CD14-positive monocyte (primary cell): Measurements from ENCODE around the gene WWOX. TPM values are rescaled to one million over a fixed set of nuclear protein-coding genes. Genes with fewer than 3 reads are reported as not detected.

Experiments used
- DNase-seq, 3 donors: peaks; one replicate each; pipeline ENCODE4 v3.0.0-alpha.2; 2011 to 2022
- H2AFZ ChIP-seq: 2 replicates; pipeline ENCODE4 v1.6.0; 2012; ENCODE audit warnings: mild to moderate bottlenecking, low read depth, low read length, inconsistent platforms; ENCODE audit not compliant: insufficient read depth, poor library complexity, severe bottlenecking
- H3K27ac ChIP-seq, 2 donors: 1 replicate in 1 of 2; 2 replicates in 1 of 2; pipeline ENCODE4 v1.5.1; 2012 to 2013; ENCODE audit warnings: low read length in 2 of 2, control low read depth in 1 of 2, inconsistent platforms in 1 of 2, low read depth in 1 of 2, mild to moderate bottlenecking in 1 of 2
- H3K27me3 ChIP-seq, 2 donors: one replicate each; pipeline versions ENCODE4 v1.6.0 to v1.6.1; 2011 to 2013; ENCODE audit warnings: low read length in 2 of 2; ENCODE audit not compliant: control insufficient read depth in 2 of 2, insufficient read depth in 2 of 2
- H3K36me3 ChIP-seq, 2 donors: replicated peaks in 1 of 2; 1 replicate in 1 of 2; 2 replicates in 1 of 2; pipeline versions ENCODE4 v1.5.1 to v1.6.1; 2012 to 2013; ENCODE audit warnings: low read length in 2 of 2, control low read depth in 1 of 2, inconsistent platforms in 1 of 2, mild to moderate bottlenecking in 1 of 2; ENCODE audit not compliant: insufficient read depth in 2 of 2, control insufficient read depth in 1 of 2
- H3K4me1 ChIP-seq, 2 donors: 1 replicate in 1 of 2; 2 replicates in 1 of 2; pipeline versions ENCODE4 v1.5.1 to v1.6.1; 2012 to 2013; ENCODE audit warnings: low read length in 2 of 2, control low read depth in 1 of 2, inconsistent platforms in 1 of 2, mild to moderate bottlenecking in 1 of 2, moderate library complexity in 1 of 2; ENCODE audit not compliant: insufficient read depth in 2 of 2, control insufficient read depth in 1 of 2
- H3K4me2 ChIP-seq: replicated peaks from 2 replicates; pipeline ENCODE3; 2012; ENCODE audit warnings: low read length, moderate library complexity, mild to moderate bottlenecking; ENCODE audit not compliant: poor library complexity, severe bottlenecking; ENCODE audit errors: extremely low read depth
- H3K4me3 ChIP-seq, 3 experiments: fragments of 200-600 bp in 1 of 3; sonication (generic) in 1 of 3; replicated peaks in 1 of 3; 1 replicate in 2 of 3; 2 replicates in 1 of 3; pipeline ENCODE4 v1.5.1; 2011 to 2013; ENCODE audit warnings: low read length in 3 of 3, mild to moderate bottlenecking in 3 of 3, control low read depth in 2 of 3, low read depth in 2 of 3, inconsistent platforms in 1 of 3, moderate library complexity in 1 of 3
- H3K79me2 ChIP-seq: 2 replicates; pipeline ENCODE4 v1.6.0; 2012; ENCODE audit warnings: mild to moderate bottlenecking, control low read depth, inconsistent platforms, low read length, moderate library complexity; ENCODE audit not compliant: insufficient read depth
- H3K9ac ChIP-seq: 2 replicates; pipeline ENCODE4 v1.6.0; 2017; ENCODE audit warnings: low read length, mild to moderate bottlenecking; ENCODE audit not compliant: insufficient read depth, poor library complexity, severe bottlenecking
- H3K9me3 ChIP-seq, 2 donors: replicated peaks in 1 of 2; 1 replicate in 1 of 2; 2 replicates in 1 of 2; pipeline versions ENCODE4 v1.5.1 to v1.6.1; 2012 to 2013; ENCODE audit warnings: low read length in 2 of 2, control low read depth in 1 of 2; ENCODE audit not compliant: control insufficient read depth in 1 of 2, insufficient read depth in 1 of 2
- H4K20me1 ChIP-seq: 2 replicates; pipeline ENCODE4 v1.6.0; 2012; ENCODE audit warnings: mild to moderate bottlenecking, low read length, control low read depth, moderate library complexity; ENCODE audit not compliant: insufficient read depth
- H3K27ac Mint-ChIP-seq, 7 donors: one replicate each; pipeline ENCODE4 v1.8.0; 2020; ENCODE audit warnings: mild to moderate bottlenecking in 7 of 7, mixed read lengths in 7 of 7, moderate library complexity in 6 of 7, inconsistent platforms in 2 of 7
- H3K27me3 Mint-ChIP-seq, 3 donors: one replicate each; pipeline ENCODE4 v1.8.0; 2021 to 2022; ENCODE audit warnings: low read depth in 3 of 3, mild to moderate bottlenecking in 3 of 3, mixed read lengths in 3 of 3, moderate library complexity in 3 of 3, inconsistent platforms in 1 of 3
- H3K36me3 Mint-ChIP-seq, 2 donors: one replicate each; pipeline ENCODE4 v1.8.0; 2020; ENCODE audit warnings: mixed read lengths in 2 of 2, inconsistent platforms in 1 of 2, mild to moderate bottlenecking in 1 of 2
- H3K4me1 Mint-ChIP-seq: one replicate; pipeline ENCODE4 v1.8.0; 2020; ENCODE audit warnings: mild to moderate bottlenecking, mixed read lengths
- H3K4me3 Mint-ChIP-seq, 2 donors: one replicate each; pipeline ENCODE4 v1.8.0; 2020; ENCODE audit warnings: mild to moderate bottlenecking in 2 of 2, mixed read lengths in 2 of 2, moderate library complexity in 1 of 2
- H3K9me3 Mint-ChIP-seq, 7 donors: one replicate each; pipeline ENCODE4 v1.8.0; 2020 to 2022; ENCODE audit warnings: mixed read lengths in 7 of 7, mild to moderate bottlenecking in 6 of 7, moderate library complexity in 6 of 7, inconsistent platforms in 2 of 7
- CTCF ChIP-seq: fragments of 200-600 bp; IDR thresholded peaks from one replicate; pipeline ENCODE4 v1.8.0; 2022; ENCODE audit warnings: antibody characterized with exemption, mild to moderate bottlenecking
- WGBS: methylation state at CpG from one replicate; pipeline ENCODE4 v1.1.5; 2013; ENCODE audit warnings: missing lambda C conversion rate; ENCODE audit not compliant: insufficient coverage; 5-methylcytosine and 5-hydroxymethylcytosine counted together
- intact Hi-C, 2 donors: fragments of 100-400 bp; cut with micrococcal nuclease; formaldehyde crosslinking; loops; one replicate each; pipeline versions ENCODE4 v1.15.0 to v1.15.1; 2023
- polyA plus RNA-seq, 3 donors: library from polyadenylated mRNA; depleted of rRNA in 1 of 3; unstranded in 2 of 3; stranded (reverse) in 1 of 3; fragments of 300-500 nt in 2 of 3; fragments of >200 nt in 1 of 3; fragmentation: Illumina TruSeq in 2 of 3; gene quantifications; 1 replicate in 2 of 3; 2 replicates in 1 of 3; pipeline ENCODE4 v1.2.3, GENCODE V29; 2012 to 2021

WWOX gene
- polyA plus RNA-seq, 3 donors, result 4.0 to 7.0 (median 6.3) TPM

GRCh38 chr16:78529881-78530280, 430.4 kb downstream of the WWOX start:
- no peaks in the 10 kb centered on the region for H3K27me3 ChIP-seq

GRCh38 chr16:78530283-78530682, 430.8 kb downstream of the WWOX start:
- no peak for TF ChIP-seq CTCF
- no peaks in the 10 kb centered on the region for H4K20me1 ChIP-seq
- Mint-ChIP-seq H3K36me3 (no peaks in the 10 kb centered on the region), H3K9me3 (peaks cover 0 to 5% (median 1%) of the 10 kb centered on the region in 7 donors), H3K4me1 (no peaks in the 10 kb centered on the region), H3K27ac (no peak overlapping the region), H3K27me3 (peaks cover 0 to 4% (median 0%) of the 10 kb centered on the region in 3 donors), H3K4me3 (no peak overlapping the region)
- no peak for DNase-seq
- no peaks in the 10 kb centered on the region for H3K27me3 ChIP-seq
- H3K4me1 ChIP-seq, result no peaks in the 10 kb centered on the region
- no peak overlapping the region for H3K4me3 ChIP-seq
- no peak overlapping the region for H3K9ac ChIP-seq
- H3K36me3 ChIP-seq, result no peaks in the 10 kb centered on the region
- H3K9me3 ChIP-seq, result no peaks in the 10 kb centered on the region
- H3K27ac ChIP-seq, result no peak overlapping the region
- H3K4me2 ChIP-seq, result no peak overlapping the region
- H3K79me2 ChIP-seq, result no peaks in the 10 kb centered on the region
- intact Hi-C loops, result no loop called here
- H2AFZ ChIP-seq, result no peak overlapping the region
- WGBS, result 0% methylated on average over 1 of the region's 4 CpGs

More at GRCh38 chr16:78529881-78530280, 430.4 kb downstream of the WWOX start:
- no peak for DNase-seq
- H3K79me2 ChIP-seq, result no peaks in the 10 kb centered on the region
- no peak overlapping the region for H3K4me3 ChIP-seq
- WGBS, result 98% methylated on average over 3 of the region's 5 CpGs
- Mint-ChIP-seq H3K27me3 (peaks cover 0 to 4% (median 0%) of the 10 kb centered on the region in 3 donors), H3K27ac (no peak overlapping the region), H3K4me3 (no peak overlapping the region), H3K9me3 (peaks cover 0 to 5% (median 1%) of the 10 kb centered on the region in 7 donors), H3K36me3 (no peaks in the 10 kb centered on the region), H3K4me1 (no peaks in the 10 kb centered on the region)
- intact Hi-C loops, result no loop called here
- H2AFZ ChIP-seq, result no peak overlapping the region
- no peak overlapping the region for H3K9ac ChIP-seq
- H3K27ac ChIP-seq, result no peak overlapping the region
- no peaks in the 10 kb centered on the region for H4K20me1 ChIP-seq
- no peaks in the 10 kb centered on the region for H3K36me3 ChIP-seq
- H3K9me3 ChIP-seq, result no peaks in the 10 kb centered on the region
- TF ChIP-seq CTCF, result no peak
- no peaks in the 10 kb centered on the region for H3K4me1 ChIP-seq
- no peak overlapping the region for H3K4me2 ChIP-seq
